GM12801 (cell line): ENCODE results near the gene TIPARP.

Experiments used
- CTCF ChIP-seq: IDR thresholded peaks from one replicate; pipeline ENCODE4 v1.5.1; 2011; ENCODE audit warnings: control low read depth; ENCODE audit not compliant: insufficient read length; ENCODE audit errors: extremely low read depth

Gene TIPARP

GRCh38 chr3:156729460-156730179 lies 55.2 kb downstream of the TIPARP start:
- TF ChIP-seq CTCF = no peak

GRCh38 chr3:156731813-156732212 lies 57.4 kb downstream of the TIPARP start:
- TF ChIP-seq CTCF = no peak

GRCh38 chr3:156732261-156732660 lies 57.9 kb downstream of the TIPARP start:
- TF ChIP-seq CTCF = no peak

GRCh38 chr3:156732715-156733421 lies 58.5 kb downstream of the TIPARP start:
- no peak for TF ChIP-seq CTCF

GRCh38 chr3:156735471-156735870 lies 61.1 kb downstream of the TIPARP start:
- TF ChIP-seq CTCF = no peak

- no peak for TF ChIP-seq CTCF
Observed at GRCh38 chr3:156738251-156738650, 63.9 kb downstream of the TIPARP start.

GRCh38 chr3:156739976-156740375 lies 65.6 kb downstream of the TIPARP start:
- TF ChIP-seq CTCF = no peak
